Mesendoderm (in vitro differentiated cells): ENCODE data around the gene NHERF1.

Experiments used
- DNase-seq: peaks from one replicate; pipeline ENCODE4 v3.0.0; 2013
- H2AK5ac ChIP-seq: 2 replicates; pipeline ENCODE4 v1.6.1; 2013; ENCODE audit warnings: low read length, inconsistent platforms
- H2BK120ac ChIP-seq: 2 replicates; pipeline ENCODE4 v1.6.1; 2013; ENCODE audit warnings: low read depth, mild to moderate bottlenecking, low read length, moderate library complexity, mixed read lengths
- H2BK15ac ChIP-seq: replicated peaks from 2 replicates; pipeline ENCODE4 v1.6.1; 2013; ENCODE audit warnings: low read depth, mild to moderate bottlenecking, moderate library complexity
- H2BK5ac ChIP-seq: 2 replicates; pipeline ENCODE4 v1.6.1; 2013; ENCODE audit warnings: low read length, inconsistent platforms
- H3K18ac ChIP-seq: 2 replicates; pipeline ENCODE4 v1.6.1; 2013; ENCODE audit warnings: mild to moderate bottlenecking, low read length, mixed read lengths
- H3K23ac ChIP-seq: one replicate; pipeline ENCODE4 v1.6.1; 2013; ENCODE audit warnings: low read length
- H3K27ac ChIP-seq: 2 replicates; pipeline ENCODE4 v1.5.1; 2013; ENCODE audit warnings: low read depth, mild to moderate bottlenecking, inconsistent platforms, low read length, moderate library complexity
- H3K27me3 ChIP-seq: 2 replicates; pipeline ENCODE4 v1.6.1; 2013; ENCODE audit warnings: low read length, control low read depth, mild to moderate bottlenecking, inconsistent platforms; ENCODE audit not compliant: insufficient read depth, poor library complexity
- H3K36me3 ChIP-seq: 2 replicates; pipeline ENCODE4 v1.6.1; 2013; ENCODE audit warnings: low read length, inconsistent platforms; ENCODE audit not compliant: control insufficient read depth, insufficient read depth
- H3K4ac ChIP-seq: one replicate; pipeline ENCODE4 v1.6.1; 2013; ENCODE audit warnings: low read depth, mild to moderate bottlenecking, low read length, moderate library complexity
- H3K4me1 ChIP-seq: 2 replicates; pipeline ENCODE4 v1.6.1; 2013; ENCODE audit warnings: low read depth, low read length, inconsistent platforms; ENCODE audit not compliant: control insufficient read depth
- H3K4me2 ChIP-seq: 2 replicates; pipeline ENCODE4 v1.6.1; 2013; ENCODE audit warnings: low read length
- H3K4me3 ChIP-seq: 2 replicates; pipeline ENCODE4 v1.5.1; 2013; ENCODE audit warnings: mild to moderate bottlenecking, low read length
- H3K56ac ChIP-seq: one replicate; pipeline ENCODE4 v1.6.1; 2013; ENCODE audit warnings: low read length
- H3K79me1 ChIP-seq: 2 replicates; pipeline ENCODE4 v1.6.1; 2013; ENCODE audit warnings: low read length, inconsistent platforms
- H3K79me2 ChIP-seq: 2 replicates; pipeline ENCODE4 v1.6.1; 2013; ENCODE audit warnings: mild to moderate bottlenecking, low read length; ENCODE audit not compliant: control insufficient read depth, insufficient read depth
- H3K9ac ChIP-seq: 2 replicates; pipeline ENCODE4 v1.6.1; 2013; ENCODE audit warnings: low read length, inconsistent platforms
- H4K5ac ChIP-seq: one replicate; pipeline ENCODE4 v1.6.1; 2013; ENCODE audit warnings: low read length
- H4K8ac ChIP-seq: one replicate; pipeline ENCODE4 v1.6.1; 2013; ENCODE audit warnings: low read depth, mild to moderate bottlenecking, control low read depth, low read length, moderate library complexity
- WGBS: extraction: QIAGEN DNeasy Blood & Tissue Kit; methylation state at CpG from one replicate; pipeline ENCODE4 v1.1.7; 2013; ENCODE audit warnings: low lambda C conversion rate, missing lambda C conversion rate; ENCODE audit not compliant: insufficient coverage; ENCODE audit errors: extremely low coverage; 5-methylcytosine and 5-hydroxymethylcytosine counted together

The NHERF1 gene

DNA sequence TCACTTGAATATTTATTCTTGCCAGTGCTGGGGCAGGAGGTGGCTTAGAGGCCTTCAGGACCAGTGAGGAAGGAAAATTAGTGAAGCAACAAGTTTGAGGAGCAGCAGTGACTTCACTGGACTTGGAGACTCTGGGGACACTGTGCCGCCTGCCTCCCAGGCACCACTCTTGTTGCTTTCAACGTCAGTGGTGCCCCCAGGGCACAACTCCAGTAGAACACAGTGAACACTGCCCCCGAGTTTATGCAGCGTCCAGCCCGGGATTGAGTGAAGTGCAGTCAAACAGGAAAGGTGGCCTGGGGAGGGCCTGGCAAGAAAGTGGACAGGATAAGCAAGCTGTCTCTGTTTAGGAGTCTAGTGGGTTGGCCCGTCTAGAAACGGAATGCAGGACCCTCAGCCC is 52.1 kb downstream of the NHERF1 start:
- no peak for DNase-seq
- no peak overlapping the region for H3K4me2 ChIP-seq
- H3K9ac ChIP-seq: no peak overlapping the region
- H4K8ac ChIP-seq: no peak overlapping the region
- no peak overlapping the region for H3K18ac ChIP-seq
- H3K4me1 ChIP-seq: no peaks in the 10 kb centered on the region
- no peaks in the 10 kb centered on the region for H3K27me3 ChIP-seq
- no peak overlapping the region for H2BK5ac ChIP-seq
- H3K56ac ChIP-seq: no peak overlapping the region
- H3K36me3 ChIP-seq: no peaks in the 10 kb centered on the region
- no peak overlapping the region for H2BK120ac ChIP-seq
- no peak overlapping the region for H3K27ac ChIP-seq
- no peak overlapping the region for H3K23ac ChIP-seq
- no peak overlapping the region for H2AK5ac ChIP-seq
- WGBS: no CpG with 5 or more reads among the region's 7 CpGs
- H2BK15ac ChIP-seq: no peak overlapping the region
- no peaks in the 10 kb centered on the region for H3K79me2 ChIP-seq
- no peak overlapping the region for H3K4me3 ChIP-seq
- H3K79me1 ChIP-seq: no peaks in the 10 kb centered on the region
- H4K5ac ChIP-seq: no peak overlapping the region
- H3K4ac ChIP-seq: no peak overlapping the region

GRCh38 chr17:74801896-74802295 is 53.5 kb downstream of the NHERF1 start:
- Histone ChIP-seq H3K79me1 (no peaks in the 10 kb centered on the region), H3K23ac (no peak overlapping the region), H3K56ac (no peak overlapping the region), H3K79me2 (no peaks in the 10 kb centered on the region), H2BK5ac (no peak overlapping the region), H3K4ac (no peak overlapping the region), H2BK120ac (no peak overlapping the region), H3K27me3 (no peaks in the 10 kb centered on the region), H3K9ac (no peak overlapping the region), H4K5ac (no peak overlapping the region), H2AK5ac (no peak overlapping the region), H3K4me1 (no peaks in the 10 kb centered on the region), H3K4me3 (no peak overlapping the region), H3K27ac (no peak overlapping the region), H3K4me2 (no peak overlapping the region), H3K18ac (no peak overlapping the region), H2BK15ac (no peak overlapping the region), H3K36me3 (no peaks in the 10 kb centered on the region), H4K8ac (no peak overlapping the region)
- no peak for DNase-seq
- no CpG with 5 or more reads among the region's 8 CpGs for WGBS

- no peak overlapping the region for H3K4ac ChIP-seq
- H3K56ac ChIP-seq: no peak overlapping the region
- H3K4me2 ChIP-seq: no peak overlapping the region
- H3K9ac ChIP-seq: no peak overlapping the region
- H3K27ac ChIP-seq: no peak overlapping the region
- H4K5ac ChIP-seq: no peak overlapping the region
- H2BK15ac ChIP-seq: no peak overlapping the region
- H3K36me3 ChIP-seq: no peaks in the 10 kb centered on the region
- H3K27me3 ChIP-seq: no peaks in the 10 kb centered on the region
- no peak for DNase-seq
- H2BK120ac ChIP-seq: no peak overlapping the region
- H2BK5ac ChIP-seq: no peak overlapping the region
- WGBS: no CpG with 5 or more reads among the region's 12 CpGs
- H3K23ac ChIP-seq: no peak overlapping the region
- no peak overlapping the region for H2AK5ac ChIP-seq
- H3K4me1 ChIP-seq: no peaks in the 10 kb centered on the region
- no peak overlapping the region for H3K4me3 ChIP-seq
- no peak overlapping the region for H4K8ac ChIP-seq
- H3K18ac ChIP-seq: no peak overlapping the region
- no peaks in the 10 kb centered on the region for H3K79me1 ChIP-seq
- no peaks in the 10 kb centered on the region for H3K79me2 ChIP-seq
Observed at GRCh38 chr17:74803388-74803930, 55.0 kb downstream of the NHERF1 start.

GRCh38 chr17:74803971-74804370 is 55.5 kb downstream of the NHERF1 start:
- WGBS: no CpG with 5 or more reads among the region's 5 CpGs
- H3K27ac ChIP-seq: no peak overlapping the region
- H3K27me3 ChIP-seq: no peaks in the 10 kb centered on the region
- no peak overlapping the region for H2BK120ac ChIP-seq
- H2BK5ac ChIP-seq: no peak overlapping the region
- DNase-seq: no peak
- no peak overlapping the region for H3K23ac ChIP-seq
- no peak overlapping the region for H3K9ac ChIP-seq
- no peak overlapping the region for H3K18ac ChIP-seq
- no peaks in the 10 kb centered on the region for H3K79me1 ChIP-seq
- H3K4ac ChIP-seq: no peak overlapping the region
- H2BK15ac ChIP-seq: no peak overlapping the region
- H3K4me3 ChIP-seq: no peak overlapping the region
- H2AK5ac ChIP-seq: no peak overlapping the region
- no peak overlapping the region for H3K4me2 ChIP-seq
- no peak overlapping the region for H3K56ac ChIP-seq
- H3K36me3 ChIP-seq: no peaks in the 10 kb centered on the region
- H3K79me2 ChIP-seq: no peaks in the 10 kb centered on the region
- H4K5ac ChIP-seq: no peak overlapping the region
- H3K4me1 ChIP-seq: no peaks in the 10 kb centered on the region
- no peak overlapping the region for H4K8ac ChIP-seq

GRCh38 chr17:74804683-74805082 is 56.3 kb downstream of the NHERF1 start:
- Histone ChIP-seq H2BK120ac (no peak overlapping the region), H2BK15ac (no peak overlapping the region), H3K27ac (no peak overlapping the region), H3K4me1 (no peaks in the 10 kb centered on the region), H4K8ac (no peak overlapping the region), H4K5ac (no peak overlapping the region), H3K4me3 (no peak overlapping the region), H2BK5ac (no peak overlapping the region), H3K23ac (no peak overlapping the region), H3K56ac (no peak overlapping the region), H3K18ac (no peak overlapping the region), H3K79me2 (no peaks in the 10 kb centered on the region), H3K27me3 (no peaks in the 10 kb centered on the region), H3K4ac (no peak overlapping the region), H3K36me3 (no peaks in the 10 kb centered on the region), H3K4me2 (no peak overlapping the region), H3K79me1 (no peaks in the 10 kb centered on the region), H3K9ac (no peak overlapping the region), H2AK5ac (no peak overlapping the region)
- no CpG with 5 or more reads among the region's 7 CpGs for WGBS
- DNase-seq: no peak

DNA sequence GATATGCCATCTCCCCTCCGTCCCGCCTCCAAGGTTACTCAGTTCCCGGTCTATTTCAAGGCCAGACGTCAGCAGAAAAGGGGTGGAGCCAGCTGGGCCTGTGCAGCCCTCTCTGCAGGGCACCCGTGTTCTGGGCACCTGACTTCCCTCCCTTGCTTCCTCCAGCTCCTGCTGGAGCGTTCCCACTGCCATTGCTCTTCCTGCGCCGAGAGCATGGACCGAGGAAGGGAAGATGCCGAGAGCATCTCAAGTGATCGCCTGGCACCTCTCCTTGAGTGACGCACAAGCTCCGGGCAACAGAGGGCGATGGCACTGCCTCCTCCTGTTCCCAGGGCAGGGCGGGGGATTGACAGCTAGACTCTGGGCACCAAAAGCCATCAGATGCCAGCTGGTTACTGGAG is 57.2 kb downstream of the NHERF1 start:
- no peak overlapping the region for H3K4me3 ChIP-seq
- no peak for DNase-seq
- no peak overlapping the region for H2BK5ac ChIP-seq
- H3K23ac ChIP-seq: no peak overlapping the region
- no peak overlapping the region for H3K4me2 ChIP-seq
- no peaks in the 10 kb centered on the region for H3K27me3 ChIP-seq
- WGBS: no CpG with 5 or more reads among the region's 15 CpGs
- no peaks in the 10 kb centered on the region for H3K79me2 ChIP-seq
- H3K9ac ChIP-seq: no peak overlapping the region
- H2AK5ac ChIP-seq: no peak overlapping the region
- H2BK15ac ChIP-seq: no peak overlapping the region
- no peak overlapping the region for H3K18ac ChIP-seq
- H3K4me1 ChIP-seq: no peaks in the 10 kb centered on the region
- H4K5ac ChIP-seq: no peak overlapping the region
- no peak overlapping the region for H3K4ac ChIP-seq
- no peaks in the 10 kb centered on the region for H3K79me1 ChIP-seq
- no peak overlapping the region for H4K8ac ChIP-seq
- no peak overlapping the region for H3K56ac ChIP-seq
- no peak overlapping the region for H3K27ac ChIP-seq
- H2BK120ac ChIP-seq: no peak overlapping the region
- H3K36me3 ChIP-seq: no peaks in the 10 kb centered on the region
